T-helper 17 cell (primary cell): ENCODE results near the gene COL2A1. TPM values are rescaled to one million over a fixed set of nuclear protein-coding genes. Genes with fewer than 3 reads are reported as not detected.

Experiments used
- ATAC-seq: fragments of 150-1000 bp; cut with Tn5 transposase; 2 replicates; pipeline ENCODE4 v1.10.0; 2021; ENCODE audit warnings: mild to moderate bottlenecking, moderate library complexity
- DNase-seq, 3 donors: peaks; one replicate each; pipeline versions ENCODE4 v3.0.0 to v3.0.0-alpha.2; 2020 to 2021
- H3K9me3 ChIP-seq: one replicate; pipeline ENCODE4 v1.7.0; 2013; ENCODE audit warnings: low read length, mild to moderate bottlenecking; ENCODE audit not compliant: control insufficient read depth, poor library complexity, severe bottlenecking
- H3K27ac Mint-ChIP-seq: one replicate; pipeline ENCODE4 v1.8.0; 2022; ENCODE audit warnings: mild to moderate bottlenecking, moderate library complexity, mixed read lengths
- H3K27me3 Mint-ChIP-seq: one replicate; pipeline ENCODE4 v1.8.0; 2022; ENCODE audit warnings: mixed read lengths
- H3K36me3 Mint-ChIP-seq: one replicate; pipeline ENCODE4 v1.8.0; 2022; ENCODE audit warnings: low read depth, mixed read lengths
- H3K4me1 Mint-ChIP-seq: one replicate; pipeline ENCODE4 v1.8.0; 2022; ENCODE audit warnings: mild to moderate bottlenecking, mixed read lengths
- H3K4me3 Mint-ChIP-seq: one replicate; pipeline ENCODE4 v1.8.0; 2022; ENCODE audit warnings: mild to moderate bottlenecking, moderate library complexity, mixed read lengths
- total RNA-seq, 4 donors: library from RNA in 2 of 4; stranded (reverse) in 2 of 4; gene quantifications; one replicate each; pipeline ENCODE4 v1.2.3 and lab custom pipeline; 2022 to 2026

The COL2A1 gene
- total RNA-seq, 2 donors from 2014 or later, result not detected

DNA sequence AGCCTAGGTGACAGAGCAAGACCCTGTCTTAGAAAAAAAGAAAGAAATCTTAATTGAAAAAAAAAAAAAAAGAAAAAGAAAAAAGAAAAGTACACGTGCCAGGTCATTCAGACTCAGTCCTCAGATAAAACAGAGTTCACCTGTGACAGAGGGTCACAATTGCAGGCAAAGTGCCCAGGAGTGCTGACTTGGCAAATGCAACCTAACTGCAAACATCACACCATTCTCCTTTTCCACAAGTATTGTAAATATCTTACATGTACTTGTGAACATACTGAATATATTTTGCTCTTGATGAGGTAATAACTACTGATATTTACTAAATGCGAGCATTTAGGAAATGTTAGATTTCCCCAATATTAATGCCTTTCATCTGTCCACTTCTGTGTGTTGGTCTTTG, 9.0 kb upstream of the COL2A1 start:
- H3K27ac Mint-ChIP-seq, result no peak overlapping the region
- H3K27me3 Mint-ChIP-seq, result peaks cover 51% of the 10 kb centered on the region
- no peak overlapping the region for H3K4me3 Mint-ChIP-seq
- ATAC-seq (no peak), DNase-seq (no peak)
- H3K9me3 ChIP-seq, result no peaks in the 10 kb centered on the region
- no peaks in the 10 kb centered on the region for H3K36me3 Mint-ChIP-seq
- H3K4me1 Mint-ChIP-seq, result peaks cover 2% of the 10 kb centered on the region

DNA sequence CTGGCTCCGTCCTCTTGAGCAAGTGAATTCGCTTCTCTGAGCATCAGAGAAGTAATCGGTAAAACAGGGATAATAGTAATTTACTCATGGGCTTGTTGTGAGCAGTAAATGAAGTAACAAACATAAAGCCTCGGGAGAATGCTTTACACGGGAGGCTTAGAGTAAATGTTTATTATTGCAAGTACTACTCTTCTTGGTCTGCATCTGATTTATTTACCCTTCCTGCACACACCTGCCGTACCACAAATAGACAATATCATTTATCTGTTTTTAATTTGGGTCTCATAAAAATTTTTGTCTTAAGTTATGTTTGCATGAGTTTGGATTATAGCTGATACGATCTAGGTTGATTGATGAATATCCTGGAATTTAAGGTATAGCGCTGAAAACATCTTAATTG, 7.8 kb upstream of the COL2A1 start:
- H3K9me3 ChIP-seq, result no peaks in the 10 kb centered on the region
- H3K27ac Mint-ChIP-seq, result no peak overlapping the region
- H3K36me3 Mint-ChIP-seq, result no peaks in the 10 kb centered on the region
- peaks cover 2% of the 10 kb centered on the region for H3K4me1 Mint-ChIP-seq
- ATAC-seq (no peak), DNase-seq (no peak)
- H3K27me3 Mint-ChIP-seq, result peaks cover 52% of the 10 kb centered on the region
- no peak overlapping the region for H3K4me3 Mint-ChIP-seq

DNA sequence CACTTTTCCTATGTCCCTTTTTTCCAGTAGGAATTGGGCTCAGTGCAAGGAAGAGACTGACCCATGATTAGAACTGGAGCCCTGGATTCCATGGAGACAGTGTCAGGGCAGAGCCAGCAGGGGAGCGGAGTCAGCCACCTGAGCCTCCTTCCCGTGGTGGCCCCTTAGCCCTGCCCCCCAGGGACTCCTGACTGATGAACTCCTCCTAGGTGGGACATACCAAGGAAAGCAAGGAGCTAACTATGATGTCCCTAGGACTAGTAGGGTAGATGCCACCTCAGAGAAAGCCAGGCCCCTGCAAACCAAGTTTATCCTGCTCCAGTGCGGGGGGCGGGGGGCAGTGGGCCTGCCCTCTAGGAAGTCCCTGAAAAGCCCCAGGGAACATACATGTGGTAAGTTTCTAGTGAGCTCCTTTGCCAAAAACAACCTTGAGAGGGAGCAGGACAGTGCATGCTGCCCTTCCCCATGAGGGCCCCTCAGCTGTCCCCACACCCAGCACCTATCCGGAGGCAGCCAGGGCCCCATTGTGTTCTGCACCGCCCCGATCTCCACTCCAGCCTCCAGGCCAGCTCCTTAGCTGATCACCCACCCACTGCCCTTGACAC, 6.2 kb upstream of the COL2A1 start:
- ATAC-seq, result no peak
- no peak for DNase-seq
- peaks cover 65% of the 10 kb centered on the region for H3K27me3 Mint-ChIP-seq
- peaks cover 2% of the 10 kb centered on the region for H3K4me1 Mint-ChIP-seq
- no peak overlapping the region for H3K4me3 Mint-ChIP-seq
- no peak overlapping the region for H3K27ac Mint-ChIP-seq
- no peaks in the 10 kb centered on the region for H3K9me3 ChIP-seq
- H3K36me3 Mint-ChIP-seq, result no peaks in the 10 kb centered on the region

- ATAC-seq, result no peak
- H3K4me1 Mint-ChIP-seq, result peaks cover 8% of the 10 kb centered on the region
- no peaks in the 10 kb centered on the region for H3K36me3 Mint-ChIP-seq
- H3K27ac Mint-ChIP-seq, result no peak overlapping the region
- DNase-seq, result no peak
- no peak overlapping the region for H3K4me3 Mint-ChIP-seq
- no peaks in the 10 kb centered on the region for H3K9me3 ChIP-seq
- peaks cover 67% of the 10 kb centered on the region for H3K27me3 Mint-ChIP-seq
These were observed 5.2 kb upstream of the COL2A1 start for GRCh38 chr12:48009471-48009870.

DNA sequence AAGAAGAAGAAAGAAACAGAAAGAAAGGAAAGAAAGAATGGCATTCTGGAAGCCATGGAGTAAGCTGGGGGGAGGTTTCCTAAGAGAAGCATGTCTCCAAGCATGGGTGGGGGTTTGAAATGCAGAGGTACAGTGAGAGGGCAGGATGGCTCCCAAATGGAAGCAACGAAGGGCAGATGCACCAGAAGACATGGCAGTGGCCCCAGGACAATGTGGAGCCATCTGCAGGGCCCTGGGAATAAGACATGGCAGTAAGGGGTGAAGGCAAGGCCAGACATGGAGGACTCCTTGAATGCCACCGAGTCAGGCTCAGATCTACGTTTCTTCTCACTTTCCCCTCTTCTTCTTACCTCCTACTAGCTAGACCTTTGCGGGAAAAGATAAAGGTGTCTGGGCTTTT, 4.7 kb upstream of the COL2A1 start:
- H3K4me1 Mint-ChIP-seq, result peaks cover 11% of the 10 kb centered on the region

DNA sequence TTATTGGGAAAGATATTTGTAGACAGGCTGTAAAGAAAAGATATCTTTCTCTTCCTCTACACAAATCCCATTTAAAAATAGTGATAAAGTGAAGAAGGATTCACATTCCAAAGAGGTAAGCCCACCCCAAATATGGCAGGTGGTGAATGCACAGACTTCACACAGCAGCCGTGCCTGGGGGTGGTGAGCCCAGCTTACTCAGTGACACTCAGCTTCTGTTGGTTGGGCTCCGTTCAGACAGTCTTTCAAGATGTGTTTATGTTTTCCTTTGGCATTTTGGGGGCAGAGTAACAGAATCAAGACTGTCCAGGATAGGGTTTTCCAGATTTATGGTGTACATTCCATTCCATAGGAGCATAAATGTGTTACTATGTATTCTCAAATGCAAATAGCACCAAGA, 4.1 kb upstream of the COL2A1 start:
- H3K9me3 ChIP-seq, result no peaks in the 10 kb centered on the region
- H3K36me3 Mint-ChIP-seq, result no peaks in the 10 kb centered on the region
- no peak overlapping the region for H3K4me3 Mint-ChIP-seq
- H3K27me3 Mint-ChIP-seq, result peaks cover 74% of the 10 kb centered on the region
- no peak overlapping the region for H3K27ac Mint-ChIP-seq
- H3K4me1 Mint-ChIP-seq, result peaks cover 15% of the 10 kb centered on the region
- ATAC-seq (no peak), DNase-seq (no peak)

More for the DNA sequence above, 4.7 kb upstream of the COL2A1 start:
- H3K36me3 Mint-ChIP-seq, result no peaks in the 10 kb centered on the region
- no peak for DNase-seq
- peaks cover 68% of the 10 kb centered on the region for H3K27me3 Mint-ChIP-seq
- no peak for ATAC-seq
- no peak overlapping the region for H3K4me3 Mint-ChIP-seq
- no peaks in the 10 kb centered on the region for H3K9me3 ChIP-seq
- no peak overlapping the region for H3K27ac Mint-ChIP-seq

DNA sequence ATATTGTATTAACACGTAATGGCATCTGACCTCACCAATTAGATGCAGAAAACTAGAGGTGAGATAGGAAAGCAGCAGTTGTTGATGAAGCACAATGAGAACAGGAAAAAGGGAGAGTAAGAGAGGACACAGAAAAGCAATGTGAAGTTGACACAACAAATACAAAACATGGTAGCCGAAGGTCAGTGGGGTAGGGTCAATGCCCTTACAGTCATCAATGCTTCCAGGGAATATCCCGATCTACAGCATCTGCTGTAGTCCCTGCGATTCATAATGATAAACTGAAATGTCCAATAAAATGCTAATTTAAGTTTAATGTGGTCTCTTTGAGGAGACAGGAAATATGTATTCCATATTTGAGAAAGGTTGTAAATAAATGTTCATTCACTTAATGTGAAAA, 2.9 kb upstream of the COL2A1 start:
- no peak for DNase-seq
- no peak overlapping the region for H3K4me3 Mint-ChIP-seq
- H3K4me1 Mint-ChIP-seq, result peaks cover 23% of the 10 kb centered on the region
- no peaks in the 10 kb centered on the region for H3K36me3 Mint-ChIP-seq
- no peak for ATAC-seq
- no peaks in the 10 kb centered on the region for H3K9me3 ChIP-seq
- H3K27me3 Mint-ChIP-seq, result peaks cover 77% of the 10 kb centered on the region
- no peak overlapping the region for H3K27ac Mint-ChIP-seq

DNA sequence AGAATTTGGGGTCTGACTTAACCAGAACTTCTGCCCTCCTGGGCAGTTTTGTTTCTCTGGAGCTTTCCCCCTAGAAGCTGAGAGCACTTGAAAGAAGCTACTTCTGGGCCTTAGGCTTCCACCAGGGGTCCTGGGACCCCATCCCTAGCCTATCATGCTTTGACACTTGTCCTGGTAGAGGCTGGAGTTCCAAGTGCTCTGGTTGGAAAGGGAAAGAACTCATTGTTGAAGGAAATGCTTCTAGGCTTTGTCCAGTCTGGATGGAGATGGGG, 1.4 kb upstream of the COL2A1 start:
- no peak overlapping the region for H3K27ac Mint-ChIP-seq
- ATAC-seq, result no peak
- peaks cover 34% of the 10 kb centered on the region for H3K4me1 Mint-ChIP-seq
- H3K9me3 ChIP-seq, result no peaks in the 10 kb centered on the region
- DNase-seq, result no peak
- H3K36me3 Mint-ChIP-seq, result no peaks in the 10 kb centered on the region
- H3K27me3 Mint-ChIP-seq, result peaks cover 77% of the 10 kb centered on the region
- H3K4me3 Mint-ChIP-seq, result peak overlapping the region; percentile 43

- Mint-ChIP-seq H3K4me1 (peaks cover 34% of the 10 kb centered on the region), H3K27me3 (peaks cover 81% of the 10 kb centered on the region), H3K27ac (no peak overlapping the region), H3K36me3 (no peaks in the 10 kb centered on the region), H3K4me3 (peak overlapping the region; percentile 60)
- DNase-seq (no peak), ATAC-seq (no peak)
- no peaks in the 10 kb centered on the region for H3K9me3 ChIP-seq
These were observed 899 bp upstream of the COL2A1 start for GRCh38 chr12:48005001-48005749.

DNA sequence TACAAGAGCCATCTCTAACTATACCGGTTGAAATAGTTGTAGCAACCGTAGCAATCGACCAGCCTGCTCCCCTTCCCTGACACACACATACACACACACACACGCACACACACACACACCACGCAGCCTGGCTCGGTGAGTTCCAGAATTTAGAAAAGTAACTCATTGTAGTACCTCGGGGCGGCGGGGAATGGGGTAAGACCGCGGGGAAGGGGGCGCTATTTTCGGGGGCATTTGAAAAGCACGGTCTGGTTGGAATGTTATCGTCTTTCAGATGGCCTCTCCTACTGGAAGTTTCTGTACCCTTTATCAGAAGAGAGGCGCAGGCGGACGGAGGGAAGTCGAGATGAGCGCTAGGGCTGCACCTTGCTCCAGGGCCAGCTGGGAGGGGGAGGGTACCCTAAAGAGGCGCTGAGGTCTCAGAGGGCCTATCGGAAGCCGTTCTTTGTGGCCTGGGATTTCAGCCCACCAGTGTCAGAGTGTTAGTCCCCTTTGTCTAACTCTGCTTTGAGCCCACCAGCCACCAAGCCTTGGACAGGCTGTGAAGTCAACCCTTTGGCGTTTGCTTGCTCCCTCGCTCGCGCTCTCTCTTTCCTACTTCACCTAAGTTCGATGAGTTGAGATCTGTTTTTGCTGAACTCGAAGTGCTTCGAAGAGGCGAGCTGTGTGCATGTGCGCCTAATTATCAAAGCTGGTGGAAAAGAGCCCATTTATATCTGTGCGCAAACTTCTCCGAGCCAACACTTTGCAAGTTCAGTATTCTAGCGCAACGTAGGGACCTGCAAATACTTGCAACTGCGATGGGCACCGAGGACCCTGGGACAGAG, 837 bp downstream of the COL2A1 start:
- no peaks in the 10 kb centered on the region for H3K9me3 ChIP-seq
- H3K27me3 Mint-ChIP-seq, result peaks cover 88% of the 10 kb centered on the region
- peaks cover 3% of the 10 kb centered on the region for H3K36me3 Mint-ChIP-seq
- H3K4me1 Mint-ChIP-seq, result peaks cover 37% of the 10 kb centered on the region
- ATAC-seq (peak; percentile 37), DNase-seq (no peak)
- H3K4me3 Mint-ChIP-seq, result peak overlapping the region; percentile 86
- H3K27ac Mint-ChIP-seq, result no peak overlapping the region

GRCh38 chr12:48002773-48003218, 1.5 kb downstream of the COL2A1 start:
- no peaks in the 10 kb centered on the region for H3K9me3 ChIP-seq
- H3K27me3 Mint-ChIP-seq, result peaks cover 91% of the 10 kb centered on the region
- no peak for DNase-seq
- ATAC-seq, result no peak
- no peak overlapping the region for H3K27ac Mint-ChIP-seq
- peak overlapping the region; percentile 86 for H3K4me3 Mint-ChIP-seq
- peaks cover 38% of the 10 kb centered on the region for H3K4me1 Mint-ChIP-seq
- H3K36me3 Mint-ChIP-seq, result peaks cover 3% of the 10 kb centered on the region

- no peak for DNase-seq
- Mint-ChIP-seq H3K4me1 (peaks cover 38% of the 10 kb centered on the region), H3K27me3 (peaks cover 91% of the 10 kb centered on the region), H3K36me3 (peaks cover 3% of the 10 kb centered on the region), H3K27ac (no peak overlapping the region), H3K4me3 (peak overlapping the region; percentile 86)
- H3K9me3 ChIP-seq, result no peaks in the 10 kb centered on the region
- no peak for ATAC-seq
These were observed 1.9 kb downstream of the COL2A1 start for GRCh38 chr12:48002414-48002730.

DNA sequence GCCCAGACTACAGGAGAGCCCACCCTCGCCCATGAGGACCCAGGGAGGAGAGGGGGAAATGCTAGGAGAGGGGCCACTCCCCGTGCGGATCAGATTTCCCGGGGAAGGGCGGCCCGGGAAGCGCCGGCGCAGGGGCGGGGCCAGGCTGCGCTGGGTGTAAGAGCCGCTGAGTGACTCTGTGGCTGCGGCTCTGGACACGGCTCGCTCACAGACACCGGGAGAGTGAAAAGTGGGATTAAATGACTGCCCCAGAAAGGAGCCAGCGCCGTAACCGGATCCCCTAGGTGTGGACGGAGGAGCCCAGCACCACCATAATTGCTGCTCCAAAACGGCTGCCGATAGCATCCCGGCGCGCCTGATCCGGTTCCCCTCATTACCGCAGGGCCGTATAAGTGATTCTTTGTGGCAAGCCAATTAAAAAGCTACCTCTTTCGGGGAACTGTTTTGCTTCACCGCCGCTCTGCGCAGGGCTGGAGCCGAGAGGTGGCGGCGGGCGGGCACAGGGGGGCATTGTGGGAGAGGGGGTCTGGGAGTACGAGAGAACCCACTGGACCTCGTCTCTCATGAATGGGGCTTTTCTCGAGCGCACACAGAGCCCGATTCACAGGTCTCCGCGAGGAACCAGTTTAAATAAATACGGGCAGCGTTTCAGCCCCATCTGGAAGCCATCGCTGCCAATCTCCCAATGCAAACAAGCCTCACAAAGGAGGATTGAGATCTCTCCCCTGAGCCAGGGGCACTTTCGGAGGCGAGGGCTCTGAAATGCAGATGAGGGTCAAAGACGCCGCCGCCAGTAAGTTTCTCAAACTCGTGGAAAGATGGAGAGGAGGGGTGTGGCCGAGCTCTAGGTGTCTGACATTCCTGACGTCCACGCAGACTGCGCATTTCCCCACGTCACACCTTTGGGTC, 2.5 kb downstream of the COL2A1 start:
- H3K4me3 Mint-ChIP-seq, result peak overlapping the region; percentile 86
- peaks cover 85% of the 10 kb centered on the region for H3K27me3 Mint-ChIP-seq
- H3K4me1 Mint-ChIP-seq, result peaks cover 38% of the 10 kb centered on the region
- H3K27ac Mint-ChIP-seq, result no peak overlapping the region
- DNase-seq, result no peak
- no peaks in the 10 kb centered on the region for H3K9me3 ChIP-seq
- H3K36me3 Mint-ChIP-seq, result peaks cover 3% of the 10 kb centered on the region
- ATAC-seq, result peak; percentile 44
